Smooth muscle cell (in vitro differentiated cells): Measurements from ENCODE around the gene ATG7. TPM values are rescaled to one million over a fixed set of nuclear protein-coding genes. Genes with fewer than 3 reads are reported as not detected.

ENCODE experiments used
- DNase-seq: peaks from one replicate; lab custom pipeline; 2025; ENCODE audit not compliant: unreplicated experiment; lab: John Stamatoyannopoulos, UW
- H2AFZ ChIP-seq: fragments of 200-600 bp; sonication (generic); 2 replicates; pipeline ENCODE4 v1.6.0; 2016; ENCODE audit warnings: antibody characterized with exemption, low read depth, mild to moderate bottlenecking
- H3F3A ChIP-seq: fragments of 200-600 bp; sonication (generic); 2 replicates; pipeline ENCODE4 v1.6.0; 2017; ENCODE audit warnings: antibody characterized with exemption, low read depth
- H3K27ac ChIP-seq: fragments of 200-600 bp; sonication (generic); 2 replicates; pipeline ENCODE4 v1.5.1; 2016; ENCODE audit warnings: low read depth, mild to moderate bottlenecking
- H3K27me3 ChIP-seq: fragments of 200-600 bp; sonication (generic); 2 replicates; pipeline ENCODE4 v1.6.1; 2016; ENCODE audit warnings: low read depth, mild to moderate bottlenecking
- H3K36me3 ChIP-seq: fragments of 200-600 bp; sonication (generic); 2 replicates; pipeline ENCODE4 v1.5.1; 2016; ENCODE audit warnings: low read depth
- H3K4me1 ChIP-seq: fragments of 200-600 bp; sonication (generic); 2 replicates; pipeline ENCODE4 v1.5.1; 2016; ENCODE audit warnings: low read depth
- H3K4me2 ChIP-seq: fragments of 200-600 bp; sonication (generic); 2 replicates; pipeline ENCODE4 v1.6.0; 2016; ENCODE audit warnings: mild to moderate bottlenecking
- H3K4me3 ChIP-seq: fragments of 200-600 bp; sonication (generic); 2 replicates; pipeline ENCODE4 v1.5.1; 2016; ENCODE audit warnings: mild to moderate bottlenecking
- H3K79me2 ChIP-seq: fragments of 200-600 bp; sonication (generic); 2 replicates; pipeline ENCODE4 v1.6.0; 2016; ENCODE audit warnings: low read depth, mild to moderate bottlenecking
- H3K9ac ChIP-seq: fragments of 200-600 bp; sonication (generic); 2 replicates; pipeline ENCODE4 v1.6.0; 2016; ENCODE audit warnings: low read depth
- H3K9me3 ChIP-seq: fragments of 200-600 bp; sonication (generic); replicated peaks from 2 replicates; pipeline ENCODE4 v1.5.1; 2016; ENCODE audit warnings: low read depth
- H4K20me1 ChIP-seq: fragments of 200-600 bp; sonication (generic); 2 replicates; pipeline ENCODE4 v1.6.0; 2016; ENCODE audit warnings: low read depth
- WGBS: methylation state at CpG from one replicate; pipeline ENCODE4 v1.1.7; 2016; ENCODE audit warnings: low lambda C conversion rate; 5-methylcytosine and 5-hydroxymethylcytosine counted together
- polyA plus RNA-seq: library from polyadenylated mRNA; unstranded; fragments of >200 nt; fragmentation: Nextera tagmentation; extraction: Ambion mirVana; gene quantifications from 2 replicates; pipeline ENCODE4 v1.2.1, GENCODE V29; 2016
- total RNA-seq: library from RNA; depleted of rRNA; stranded (reverse); fragments of >200 nt; gene quantifications from 2 replicates; pipeline ENCODE4 v1.2.3, GENCODE V29; 2014
- TF ChIP-seq, protein P1 (sequence below): fragments of 200-600 bp; sonication (generic); IDR thresholded peaks from 2 replicates; pipeline ENCODE4 v1.5.1; 2017; ENCODE audit warnings: borderline replicate concordance, mild to moderate bottlenecking, antibody characterized with exemption; ENCODE audit not compliant: insufficient read depth, poor library complexity, severe bottlenecking

The ATG7 gene
- total and polyA plus RNA-seq, 2 experiments from 2014 or later: 19.4 to 40.3 TPM

DNA sequence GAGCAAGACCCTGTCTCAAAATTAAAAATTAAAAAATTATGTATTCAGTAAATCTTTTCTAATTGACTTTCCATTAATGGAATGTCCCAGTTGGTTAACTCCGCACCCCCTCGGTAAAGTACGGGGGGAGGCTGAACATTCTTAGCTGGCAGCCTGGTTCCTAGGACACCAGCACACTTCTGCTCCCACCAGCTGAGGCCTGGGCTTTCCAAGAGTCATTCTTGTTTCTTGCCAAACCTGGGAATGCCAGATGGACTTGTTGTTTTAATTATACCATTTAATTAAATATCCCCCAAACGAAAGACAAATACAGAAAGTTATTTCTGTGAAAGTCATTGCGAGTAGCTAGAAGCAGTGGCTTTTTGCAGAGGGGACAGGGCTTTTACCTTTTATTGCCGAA, 192.2 kb downstream of the ATG7 start:
- Histone ChIP-seq H3K27ac (peak overlapping the region; percentile 95), H3K4me3 (no peak overlapping the region), H2AFZ (no peak overlapping the region), H3K27me3 (no peaks in the 10 kb centered on the region), H3K9ac (no peak overlapping the region), H3K36me3 (no peaks in the 10 kb centered on the region), H3K9me3 (no peaks in the 10 kb centered on the region), H3K4me2 (peak overlapping the region; percentile 5), H3K79me2 (no peaks in the 10 kb centered on the region), H3F3A (peaks cover 16% of the 10 kb centered on the region), H3K4me1 (peaks cover 27% of the 10 kb centered on the region), H4K20me1 (no peaks in the 10 kb centered on the region)
- DNase-seq: no peak
- TF ChIP-seq, protein P1, sequence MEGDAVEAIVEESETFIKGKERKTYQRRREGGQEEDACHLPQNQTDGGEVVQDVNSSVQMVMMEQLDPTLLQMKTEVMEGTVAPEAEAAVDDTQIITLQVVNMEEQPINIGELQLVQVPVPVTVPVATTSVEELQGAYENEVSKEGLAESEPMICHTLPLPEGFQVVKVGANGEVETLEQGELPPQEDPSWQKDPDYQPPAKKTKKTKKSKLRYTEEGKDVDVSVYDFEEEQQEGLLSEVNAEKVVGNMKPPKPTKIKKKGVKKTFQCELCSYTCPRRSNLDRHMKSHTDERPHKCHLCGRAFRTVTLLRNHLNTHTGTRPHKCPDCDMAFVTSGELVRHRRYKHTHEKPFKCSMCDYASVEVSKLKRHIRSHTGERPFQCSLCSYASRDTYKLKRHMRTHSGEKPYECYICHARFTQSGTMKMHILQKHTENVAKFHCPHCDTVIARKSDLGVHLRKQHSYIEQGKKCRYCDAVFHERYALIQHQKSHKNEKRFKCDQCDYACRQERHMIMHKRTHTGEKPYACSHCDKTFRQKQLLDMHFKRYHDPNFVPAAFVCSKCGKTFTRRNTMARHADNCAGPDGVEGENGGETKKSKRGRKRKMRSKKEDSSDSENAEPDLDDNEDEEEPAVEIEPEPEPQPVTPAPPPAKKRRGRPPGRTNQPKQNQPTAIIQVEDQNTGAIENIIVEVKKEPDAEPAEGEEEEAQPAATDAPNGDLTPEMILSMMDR: no peak
- 91% methylated on average over 6 of the region's 6 CpGs for WGBS

DNA sequence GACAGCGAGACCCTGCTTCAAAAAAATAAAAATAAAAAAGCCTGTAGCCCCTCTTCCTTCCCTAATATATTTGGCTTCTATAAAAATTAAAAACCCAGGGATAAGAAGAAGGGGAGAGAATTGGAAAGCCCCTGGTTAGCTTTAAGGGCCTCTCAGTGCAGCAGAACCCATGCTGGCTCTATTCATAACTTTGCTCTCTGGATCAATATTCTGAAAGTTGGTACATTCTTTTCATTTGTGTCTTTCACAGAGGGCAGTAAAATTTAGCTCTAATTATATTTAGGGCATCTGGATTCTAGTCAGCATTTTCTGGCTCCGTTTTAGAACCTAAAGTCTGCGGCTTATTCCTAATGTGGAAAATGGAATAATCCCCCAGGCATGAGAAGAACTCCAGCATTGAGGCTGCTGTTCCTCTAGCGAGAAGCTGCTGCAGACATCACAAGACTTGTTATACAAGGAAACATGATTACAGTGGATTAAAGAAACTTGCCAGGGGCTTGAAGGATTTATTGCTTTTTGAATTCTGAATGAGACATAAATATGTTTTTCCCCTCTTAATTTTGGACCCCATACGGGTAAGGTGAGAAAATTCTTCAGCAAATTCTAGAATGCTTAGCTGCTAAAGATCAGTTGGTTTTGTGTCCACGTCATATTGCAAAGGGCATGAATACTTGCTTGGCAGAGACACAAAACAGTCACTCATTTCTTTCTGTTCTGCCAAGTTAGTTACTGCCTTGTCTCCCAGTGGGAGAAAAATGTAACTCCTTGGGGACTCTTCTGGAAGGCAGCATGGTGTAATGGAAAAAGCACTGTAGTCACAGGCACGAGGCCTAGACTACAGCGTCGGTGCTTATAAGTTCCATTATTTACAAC, 193.8 kb downstream of the ATG7 start:
- H3K27ac ChIP-seq: peak overlapping the region; percentile 95
- H3K36me3 ChIP-seq: no peaks in the 10 kb centered on the region
- H3K4me2 ChIP-seq: peak overlapping the region; percentile 75
- H3F3A ChIP-seq: peaks cover 16% of the 10 kb centered on the region
- H3K79me2 ChIP-seq: no peaks in the 10 kb centered on the region
- H2AFZ ChIP-seq: no peak overlapping the region
- TF ChIP-seq, protein P1: no peak
- 23% methylated on average over 9 of the region's 9 CpGs for WGBS
- peak overlapping the region; percentile 75 for H3K9ac ChIP-seq
- DNase-seq: no peak
- no peaks in the 10 kb centered on the region for H3K9me3 ChIP-seq
- H3K4me3 ChIP-seq: no peak overlapping the region
- no peaks in the 10 kb centered on the region for H3K27me3 ChIP-seq
- H3K4me1 ChIP-seq: peaks cover 21% of the 10 kb centered on the region
- no peaks in the 10 kb centered on the region for H4K20me1 ChIP-seq

- no peak for DNase-seq
- H3K4me3 ChIP-seq: no peak overlapping the region
- no peak overlapping the region for H3K9ac ChIP-seq
- H2AFZ ChIP-seq: no peak overlapping the region
- no peaks in the 10 kb centered on the region for H3K9me3 ChIP-seq
- no peaks in the 10 kb centered on the region for H3K36me3 ChIP-seq
- H3K4me2 ChIP-seq: no peak overlapping the region
- WGBS: 73% methylated on average over 4 of the region's 4 CpGs
- H3F3A ChIP-seq: peaks cover 16% of the 10 kb centered on the region
- no peaks in the 10 kb centered on the region for H4K20me1 ChIP-seq
- peaks cover 17% of the 10 kb centered on the region for H3K4me1 ChIP-seq
- H3K79me2 ChIP-seq: no peaks in the 10 kb centered on the region
- TF ChIP-seq, protein P1: no peak
- H3K27ac ChIP-seq: peak overlapping the region; percentile 95
- H3K27me3 ChIP-seq: no peaks in the 10 kb centered on the region
Measured at GRCh38 chr3:11467875-11468274, 195.7 kb downstream of the ATG7 start.
